Measurements from ENCODE around the gene LPP. TPM values are rescaled to one million over a fixed set of nuclear protein-coding genes. Genes with fewer than 3 reads are reported as not detected.

Gene LPP
- total and polyA plus RNA-seq, 5 donors from 2014 or later = 14.5 to 102 (median 21.7) TPM

- no peaks in the 10 kb centered on the region for H3K9me3 ChIP-seq (ENCODE audit: control insufficient read depth in 2 of 2, low read length in 2 of 2)
- Mint-ChIP-seq H3K27me3 (no peaks in the 10 kb centered on the region), H3K4me1 (peaks cover 0 to 2% (median 0%) of the 10 kb centered on the region in 4 donors), H3K27ac (no peak overlapping the region), H3K4me3 (no peak overlapping the region), H3K9me3 (no peaks in the 10 kb centered on the region), H3K36me3 (peaks cover 4% of the 10 kb centered on the region)
- no peaks in the 10 kb centered on the region for H3K27me3 ChIP-seq (ENCODE audit: control insufficient read depth, insufficient read depth, low read length)
- no peak overlapping the region for H3K4me3 ChIP-seq (ENCODE audit: low read depth, low read length)
- no peak overlapping the region for H3K27ac ChIP-seq (ENCODE audit: insufficient read depth, low read length, poor library complexity, severe bottlenecking)
- no peaks in the 10 kb centered on the region for H3K4me1 ChIP-seq (ENCODE audit: control insufficient read depth, insufficient read depth, low read length, poor library complexity, severe bottlenecking)
- H3K36me3 ChIP-seq (ENCODE audit: control insufficient read depth, insufficient read depth, low read length) = no peaks in the 10 kb centered on the region
- ATAC-seq (ENCODE audit: low read depth in 2 of 2) = no peak
- no peak for DNase-seq
Measured at GRCh38 chr3:188775412-188775811, 621.5 kb downstream of the LPP start.

- no peaks in the 10 kb centered on the region for H3K36me3 ChIP-seq (ENCODE audit: control insufficient read depth, insufficient read depth, low read length)
- H3K27me3 ChIP-seq (ENCODE audit: control insufficient read depth, insufficient read depth, low read length) = no peaks in the 10 kb centered on the region
- H3K27me3 Mint-ChIP-seq = no peaks in the 10 kb centered on the region
- peaks cover 0 to 4% (median under 1%) of the 10 kb centered on the region in 4 donors for H3K4me1 Mint-ChIP-seq
- no peak overlapping the region for H3K27ac Mint-ChIP-seq
- H3K36me3 Mint-ChIP-seq = peaks cover 4% of the 10 kb centered on the region
- no peaks in the 10 kb centered on the region for H3K9me3 ChIP-seq (ENCODE audit: control insufficient read depth in 2 of 2, low read length in 2 of 2)
- no peaks in the 10 kb centered on the region for H3K9me3 Mint-ChIP-seq
- H3K27ac ChIP-seq (ENCODE audit: insufficient read depth, low read length, poor library complexity, severe bottlenecking) = no peak overlapping the region
- DNase-seq (no peak), ATAC-seq (ENCODE audit: low read depth in 2 of 2) (no peak)
- H3K4me1 ChIP-seq (ENCODE audit: control insufficient read depth, insufficient read depth, low read length, poor library complexity, severe bottlenecking) = no peaks in the 10 kb centered on the region
- H3K4me3 ChIP-seq (ENCODE audit: low read depth, low read length) = no peak overlapping the region
- no peak overlapping the region for H3K4me3 Mint-ChIP-seq
Measured at GRCh38 chr3:188776447-188776846, 622.5 kb downstream of the LPP start.

- Histone ChIP-seq H3K27ac (ENCODE audit: insufficient read depth, low read length, poor library complexity, severe bottlenecking) (no peak overlapping the region), H3K9me3 (ENCODE audit: control insufficient read depth in 2 of 2, low read length in 2 of 2) (no peaks in the 10 kb centered on the region), H3K27me3 (ENCODE audit: control insufficient read depth, insufficient read depth, low read length) (no peaks in the 10 kb centered on the region), H3K4me3 (ENCODE audit: low read depth, low read length) (no peak overlapping the region), H3K4me1 (ENCODE audit: control insufficient read depth, insufficient read depth, low read length, poor library complexity, severe bottlenecking) (no peaks in the 10 kb centered on the region), H3K36me3 (ENCODE audit: control insufficient read depth, insufficient read depth, low read length) (no peaks in the 10 kb centered on the region)
- Mint-ChIP-seq H3K27ac (no peak overlapping the region), H3K36me3 (peaks cover 4% of the 10 kb centered on the region), H3K4me3 (no peak overlapping the region), H3K4me1 (peaks cover 0 to 5% (median 4%) of the 10 kb centered on the region in 4 donors), H3K9me3 (peaks cover 0 to 1% (median 0%) of the 10 kb centered on the region in 7 donors), H3K27me3 (no peaks in the 10 kb centered on the region)
- DNase-seq (no peak), ATAC-seq (ENCODE audit: low read depth in 2 of 2) (no peak)
Measured at GRCh38 chr3:188778091-188778852, 624.3 kb downstream of the LPP start.

- no peaks in the 10 kb centered on the region for H3K27me3 ChIP-seq (ENCODE audit: control insufficient read depth, insufficient read depth, low read length)
- H3K9me3 Mint-ChIP-seq = peaks cover 0 to 2% (median 0%) of the 10 kb centered on the region in 7 donors
- H3K36me3 Mint-ChIP-seq = peaks cover 4% of the 10 kb centered on the region
- no peaks in the 10 kb centered on the region for H3K27me3 Mint-ChIP-seq
- no peak overlapping the region for H3K4me3 Mint-ChIP-seq
- H3K4me1 ChIP-seq (ENCODE audit: control insufficient read depth, insufficient read depth, low read length, poor library complexity, severe bottlenecking) = no peaks in the 10 kb centered on the region
- H3K4me3 ChIP-seq (ENCODE audit: low read depth, low read length) = no peak overlapping the region
- DNase-seq (no peak), ATAC-seq (ENCODE audit: low read depth in 2 of 2) (no peak)
- no peaks in the 10 kb centered on the region for H3K9me3 ChIP-seq (ENCODE audit: control insufficient read depth in 2 of 2, low read length in 2 of 2)
- H3K27ac ChIP-seq (ENCODE audit: insufficient read depth, low read length, poor library complexity, severe bottlenecking) = no peak overlapping the region
- H3K4me1 Mint-ChIP-seq = peaks cover 0 to 5% (median 4%) of the 10 kb centered on the region in 4 donors
- H3K27ac Mint-ChIP-seq = no peak overlapping the region
- H3K36me3 ChIP-seq (ENCODE audit: control insufficient read depth, insufficient read depth, low read length) = no peaks in the 10 kb centered on the region
Measured at GRCh38 chr3:188779281-188779980, 625.5 kb downstream of the LPP start.

- no peaks in the 10 kb centered on the region for H3K27me3 ChIP-seq (ENCODE audit: control insufficient read depth, insufficient read depth, low read length)
- ATAC-seq (ENCODE audit: low read depth in 2 of 2) (no peak), DNase-seq (no peak)
- no peaks in the 10 kb centered on the region for H3K36me3 ChIP-seq (ENCODE audit: control insufficient read depth, insufficient read depth, low read length)
- no peak overlapping the region for H3K4me3 ChIP-seq (ENCODE audit: low read depth, low read length)
- H3K36me3 Mint-ChIP-seq = peaks cover 4% of the 10 kb centered on the region
- H3K9me3 ChIP-seq (ENCODE audit: control insufficient read depth in 2 of 2, low read length in 2 of 2) = no peaks in the 10 kb centered on the region
- H3K27me3 Mint-ChIP-seq = no peaks in the 10 kb centered on the region
- peak overlapping the region in 1 of 3 donors; percentile 0 for H3K27ac Mint-ChIP-seq
- no peak overlapping the region for H3K27ac ChIP-seq (ENCODE audit: insufficient read depth, low read length, poor library complexity, severe bottlenecking)
- H3K4me3 Mint-ChIP-seq = no peak overlapping the region
- no peaks in the 10 kb centered on the region for H3K4me1 ChIP-seq (ENCODE audit: control insufficient read depth, insufficient read depth, low read length, poor library complexity, severe bottlenecking)
- peaks cover 0 to 5% (median 4%) of the 10 kb centered on the region in 4 donors for H3K4me1 Mint-ChIP-seq
- peaks cover 0 to 2% (median 0%) of the 10 kb centered on the region in 7 donors for H3K9me3 Mint-ChIP-seq
Measured at GRCh38 chr3:188780193-188781147, 626.5 kb downstream of the LPP start.

- H3K4me3 Mint-ChIP-seq = no peak overlapping the region
- H3K27ac ChIP-seq (ENCODE audit: insufficient read depth, low read length, poor library complexity, severe bottlenecking) = no peak overlapping the region
- H3K36me3 ChIP-seq (ENCODE audit: control insufficient read depth, insufficient read depth, low read length) = no peaks in the 10 kb centered on the region
- H3K9me3 Mint-ChIP-seq = peaks cover 0 to 2% (median 0%) of the 10 kb centered on the region in 7 donors
- no peak overlapping the region for H3K27ac Mint-ChIP-seq
- peaks cover 0 to 8% (median 4%) of the 10 kb centered on the region in 4 donors for H3K4me1 Mint-ChIP-seq
- peaks cover 4% of the 10 kb centered on the region for H3K36me3 Mint-ChIP-seq
- no peaks in the 10 kb centered on the region for H3K27me3 Mint-ChIP-seq
- ATAC-seq (ENCODE audit: low read depth in 2 of 2) (no peak), DNase-seq (no peak)
- H3K4me3 ChIP-seq (ENCODE audit: low read depth, low read length) = no peak overlapping the region
- H3K27me3 ChIP-seq (ENCODE audit: control insufficient read depth, insufficient read depth, low read length) = no peaks in the 10 kb centered on the region
- peaks cover under 1% of the 10 kb centered on the region for H3K4me1 ChIP-seq (ENCODE audit: control insufficient read depth, insufficient read depth, low read length, poor library complexity, severe bottlenecking)
- H3K9me3 ChIP-seq (ENCODE audit: control insufficient read depth in 2 of 2, low read length in 2 of 2) = no peaks in the 10 kb centered on the region
Measured at GRCh38 chr3:188782613-188783124, 628.7 kb downstream of the LPP start.

GRCh38 chr3:188786424-188786823, 632.5 kb downstream of the LPP start:
- Histone ChIP-seq H3K27ac (ENCODE audit: insufficient read depth, low read length, poor library complexity, severe bottlenecking) (no peak overlapping the region), H3K36me3 (ENCODE audit: control insufficient read depth, insufficient read depth, low read length) (no peaks in the 10 kb centered on the region), H3K9me3 (ENCODE audit: control insufficient read depth in 2 of 2, low read length in 2 of 2) (no peaks in the 10 kb centered on the region), H3K4me3 (ENCODE audit: low read depth, low read length) (no peak overlapping the region), H3K4me1 (ENCODE audit: control insufficient read depth, insufficient read depth, low read length, poor library complexity, severe bottlenecking) (peaks cover 9% of the 10 kb centered on the region), H3K27me3 (ENCODE audit: control insufficient read depth, insufficient read depth, low read length) (no peaks in the 10 kb centered on the region)
- Mint-ChIP-seq H3K4me3 (no peak overlapping the region), H3K9me3 (peaks cover 0 to 2% (median 0%) of the 10 kb centered on the region in 7 donors), H3K27ac (no peak overlapping the region), H3K27me3 (no peaks in the 10 kb centered on the region), H3K36me3 (peaks cover 4% of the 10 kb centered on the region), H3K4me1 (peaks cover 0 to 8% (median 2%) of the 10 kb centered on the region in 4 donors)
- DNase-seq (no peak), ATAC-seq (ENCODE audit: low read depth in 2 of 2) (no peak)

All from CD4-positive, CD25-positive, alpha-beta regulatory T cell (primary cell).